Activated CD4-positive, alpha-beta memory T cell treated with anti-CD3 and anti-CD28 coated beads for 36 hours (primary cell): Measurements from ENCODE around the gene OSER1. TPM values are rescaled to one million over a fixed set of nuclear protein-coding genes. Genes with fewer than 3 reads are reported as not detected.

Experiments
- CTCF ChIA-PET: fragments of 350-600 bp; sonication (Branson Sonifier 250); formaldehyde crosslinking; loops from one replicate; lab custom pipeline; 2021; ENCODE audit warnings: antibody characterized with exemption, inconsistent platforms; lab: Charles Lee
- POLR2A ChIA-PET: fragments of 350-600 bp; sonication (Branson Sonifier 250); formaldehyde crosslinking; loops from one replicate; lab custom pipeline; 2021; ENCODE audit warnings: antibody characterized with exemption; lab: Charles Lee
- DNase-seq: peaks from one replicate; pipeline ENCODE4 v3.0.0-alpha.2; 2020
- H3K27ac Mint-ChIP-seq: one replicate; pipeline ENCODE4 v1.8.0; 2021; ENCODE audit warnings: mixed read lengths
- H3K27me3 Mint-ChIP-seq: one replicate; pipeline ENCODE4 v1.8.0; 2021; ENCODE audit warnings: mixed read lengths
- H3K36me3 Mint-ChIP-seq: one replicate; pipeline ENCODE4 v1.8.0; 2021; ENCODE audit warnings: mixed read lengths
- H3K4me1 Mint-ChIP-seq: one replicate; pipeline ENCODE4 v1.8.0; 2021; ENCODE audit warnings: low read depth, mixed read lengths
- H3K4me3 Mint-ChIP-seq: one replicate; pipeline ENCODE4 v1.8.0; 2021; ENCODE audit warnings: mild to moderate bottlenecking, mixed read lengths
- H3K9me3 Mint-ChIP-seq: one replicate; pipeline ENCODE4 v1.8.0; 2021; ENCODE audit warnings: mixed read lengths
- intact Hi-C: fragments of 100-400 bp; cut with micrococcal nuclease; formaldehyde crosslinking; loops from one replicate; pipeline ENCODE4 v1.15.1; 2023
- total RNA-seq, 2 experiments: library from RNA; stranded (reverse); gene quantifications; one replicate each; pipeline ENCODE4 v1.2.3, GENCODE V29; 2021

The OSER1 gene
- total RNA-seq, 2 experiments from 2014 or later = 23.4 to 24.2 TPM

DNA sequence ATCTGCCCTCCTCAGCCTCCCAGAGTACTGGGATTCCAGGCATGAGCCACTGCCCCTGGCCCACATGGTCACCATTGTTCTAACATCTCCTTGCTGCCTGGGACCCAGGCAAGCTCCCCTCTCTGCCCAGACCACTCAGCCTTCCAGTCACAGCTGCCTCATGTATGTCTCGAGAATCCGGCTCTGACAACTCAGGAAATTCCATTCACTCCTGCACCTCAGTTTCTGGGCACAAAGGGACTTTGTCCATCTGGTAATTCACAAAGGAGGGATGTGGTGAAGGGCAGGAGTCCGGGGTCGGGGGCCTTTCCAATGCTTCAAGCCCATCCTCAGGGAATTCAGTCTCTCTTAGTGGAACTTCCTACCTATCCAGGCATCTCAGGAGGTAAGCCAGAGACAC lies 64.3 kb downstream of the OSER1 start:
- Mint-ChIP-seq H3K9me3 (no peaks in the 10 kb centered on the region), H3K4me3 (no peak overlapping the region), H3K4me1 (no peaks in the 10 kb centered on the region), H3K27ac (no peak overlapping the region), H3K36me3 (no peaks in the 10 kb centered on the region), H3K27me3 (peaks cover 2% of the 10 kb centered on the region)
- DNase-seq = no peak
- CTCF ChIA-PET = no interaction called here
- intact Hi-C loops = no loop called here
- POLR2A ChIA-PET = no interaction called here

Other genes with a start within 250 kb of the OSER1 start
- gene JPH2, start 23.6 kb downstream of the OSER1 start, total RNA-seq = not detected
- not detected for gene GDAP1L1, start 36.5 kb upstream of the OSER1 start, total RNA-seq
- 1 to 10 TPM; 1.8 to 1.9 TPM for gene FITM2, start 100.4 kb upstream of the OSER1 start, total RNA-seq
- gene R3HDML, start 126.3 kb upstream of the OSER1 start, total RNA-seq = not detected
- gene HNF4A, start 144.9 kb upstream of the OSER1 start, total RNA-seq = not detected